HG02571 (cell line): ENCODE measurements around the gene HOXD10.

Experiments
- ATAC-seq: cut with Tn5 transposase; IDR thresholded peaks from one replicate; pipeline ENCODE4 v1.9.1; 2021; ENCODE audit warnings: mild to moderate bottlenecking, moderate library complexity; ENCODE audit not compliant: unreplicated experiment

HOXD10 gene

GRCh38 chr2:176132205-176133171 lies 15.9 kb downstream of the HOXD10 start:
- ATAC-seq = no peak

GRCh38 chr2:176133389-176133788 lies 16.8 kb downstream of the HOXD10 start:
- ATAC-seq = no peak

GRCh38 chr2:176134035-176134434 lies 17.5 kb downstream of the HOXD10 start:
- ATAC-seq = no peak

- ATAC-seq = no peak
These were observed 18.5 kb downstream of the HOXD10 start for GRCh38 chr2:176135035-176135440.

- no peak for ATAC-seq
These were observed 20.0 kb downstream of the HOXD10 start for GRCh38 chr2:176136374-176137251.

- ATAC-seq = no peak
These were observed 20.6 kb downstream of the HOXD10 start for GRCh38 chr2:176137252-176137580.

- no peak for ATAC-seq
These were observed 21.3 kb downstream of the HOXD10 start for GRCh38 chr2:176137906-176138305.

GRCh38 chr2:176138526-176138922 lies 21.9 kb downstream of the HOXD10 start:
- no peak for ATAC-seq

GRCh38 chr2:176138923-176139660 lies 22.5 kb downstream of the HOXD10 start:
- ATAC-seq = no peak

GRCh38 chr2:176139661-176140512 lies 23.3 kb downstream of the HOXD10 start:
- no peak for ATAC-seq

GRCh38 chr2:176140513-176141317 lies 24.1 kb downstream of the HOXD10 start:
- ATAC-seq = peak; percentile 79

- ATAC-seq = no peak
These were observed 25.7 kb downstream of the HOXD10 start for GRCh38 chr2:176142281-176142680.

- ATAC-seq = no peak
These were observed 28.7 kb downstream of the HOXD10 start for GRCh38 chr2:176145085-176145969.

- ATAC-seq = no peak
These were observed 29.5 kb downstream of the HOXD10 start for GRCh38 chr2:176146101-176146500.

- no peak for ATAC-seq
These were observed 30.1 kb downstream of the HOXD10 start for GRCh38 chr2:176146645-176147044.

GRCh38 chr2:176147210-176147799 lies 30.7 kb downstream of the HOXD10 start:
- no peak for ATAC-seq

GRCh38 chr2:176147800-176148496 lies 31.4 kb downstream of the HOXD10 start:
- no peak for ATAC-seq
